MM.1S (cell line): ENCODE data around the gene NR0B1.

Experiments used
- DNase-seq: peaks from one replicate; pipeline ENCODE4 v3.0.0-alpha.2; 2015
- H2AFZ ChIP-seq: fragments of 300-600 bp; sonication (generic); 2 replicates; pipeline ENCODE4 v1.6.0; 2016; ENCODE audit warnings: antibody characterized with exemption, low read length
- H3F3A ChIP-seq: fragments of 300-600 bp; sonication (generic); 2 replicates; pipeline ENCODE4 v1.6.1; 2016; ENCODE audit warnings: mild to moderate bottlenecking, antibody characterized with exemption, low read length, moderate library complexity, mixed read lengths; ENCODE audit not compliant: insufficient read depth
- H3K27ac ChIP-seq: fragments of 300-600 bp; sonication (generic); 2 replicates; pipeline ENCODE4 v1.5.1; 2016; ENCODE audit warnings: mild to moderate bottlenecking, low read length
- H3K27me3 ChIP-seq: fragments of 300-600 bp; sonication (generic); replicated peaks from 2 replicates; pipeline ENCODE4 v1.6.0; 2016; ENCODE audit warnings: low read length; ENCODE audit not compliant: insufficient read depth
- H3K36me3 ChIP-seq: fragments of 300-600 bp; sonication (generic); replicated peaks from 2 replicates; pipeline ENCODE4 v1.6.1; 2016; ENCODE audit warnings: mild to moderate bottlenecking, low read length, mixed read lengths; ENCODE audit not compliant: insufficient read depth
- H3K4me1 ChIP-seq: fragments of 300-600 bp; sonication (generic); 2 replicates; pipeline ENCODE4 v1.6.1; 2016; ENCODE audit warnings: low read length, mixed read lengths
- H3K4me2 ChIP-seq: fragments of 300-600 bp; sonication (generic); 2 replicates; pipeline ENCODE4 v1.6.0; 2016; ENCODE audit warnings: low read depth, low read length
- H3K4me3 ChIP-seq: fragments of 300-600 bp; sonication (generic); 2 replicates; pipeline ENCODE4 v1.5.1; 2016; ENCODE audit warnings: low read length, mixed read lengths
- H3K79me2 ChIP-seq: fragments of 300-600 bp; sonication (generic); 2 replicates; pipeline ENCODE4 v1.6.1; 2016; ENCODE audit warnings: mixed run types, low read length, mixed read lengths
- H3K9ac ChIP-seq: fragments of 300-600 bp; sonication (generic); 2 replicates; pipeline ENCODE4 v1.6.1; 2016; ENCODE audit warnings: low read length, mixed read lengths
- H3K9me2 ChIP-seq: fragments of 300-600 bp; sonication (generic); replicated peaks from 2 replicates; pipeline ENCODE4 v1.6.1; 2016; ENCODE audit warnings: mild to moderate bottlenecking, low read length, mixed read lengths; ENCODE audit not compliant: insufficient read depth
- H3K9me3 ChIP-seq: fragments of 300-600 bp; sonication (generic); replicated peaks from 2 replicates; pipeline ENCODE4 v1.6.1; 2016; ENCODE audit warnings: mild to moderate bottlenecking, low read length, mixed read lengths; ENCODE audit not compliant: insufficient read depth
- H4K20me1 ChIP-seq: fragments of 300-600 bp; sonication (generic); 2 replicates; pipeline ENCODE4 v1.6.1; 2016; ENCODE audit warnings: mild to moderate bottlenecking, low read length, moderate library complexity, mixed read lengths; ENCODE audit not compliant: insufficient read depth
- EZH2 ChIP-seq: fragments of 300-600 bp; sonication (generic); optimal IDR thresholded peaks from 2 replicates; pipeline ENCODE3; 2017; ENCODE audit warnings: low read depth, mild to moderate bottlenecking, antibody characterized with exemption, low read length, mixed read lengths
- EZH2phosphoT487 ChIP-seq: fragments of 300-600 bp; sonication (generic); IDR thresholded peaks from 2 replicates; pipeline ENCODE4 v1.6.1; 2018; ENCODE audit warnings: antibody characterized with exemption, low read length
- TF ChIP-seq, protein P1 (sequence below): fragments of 300-600 bp; sonication (generic); IDR thresholded peaks from 2 replicates; pipeline ENCODE4 v1.5.1; 2016; ENCODE audit warnings: antibody characterized with exemption, low read length, mixed read lengths

NR0B1 gene

DNA sequence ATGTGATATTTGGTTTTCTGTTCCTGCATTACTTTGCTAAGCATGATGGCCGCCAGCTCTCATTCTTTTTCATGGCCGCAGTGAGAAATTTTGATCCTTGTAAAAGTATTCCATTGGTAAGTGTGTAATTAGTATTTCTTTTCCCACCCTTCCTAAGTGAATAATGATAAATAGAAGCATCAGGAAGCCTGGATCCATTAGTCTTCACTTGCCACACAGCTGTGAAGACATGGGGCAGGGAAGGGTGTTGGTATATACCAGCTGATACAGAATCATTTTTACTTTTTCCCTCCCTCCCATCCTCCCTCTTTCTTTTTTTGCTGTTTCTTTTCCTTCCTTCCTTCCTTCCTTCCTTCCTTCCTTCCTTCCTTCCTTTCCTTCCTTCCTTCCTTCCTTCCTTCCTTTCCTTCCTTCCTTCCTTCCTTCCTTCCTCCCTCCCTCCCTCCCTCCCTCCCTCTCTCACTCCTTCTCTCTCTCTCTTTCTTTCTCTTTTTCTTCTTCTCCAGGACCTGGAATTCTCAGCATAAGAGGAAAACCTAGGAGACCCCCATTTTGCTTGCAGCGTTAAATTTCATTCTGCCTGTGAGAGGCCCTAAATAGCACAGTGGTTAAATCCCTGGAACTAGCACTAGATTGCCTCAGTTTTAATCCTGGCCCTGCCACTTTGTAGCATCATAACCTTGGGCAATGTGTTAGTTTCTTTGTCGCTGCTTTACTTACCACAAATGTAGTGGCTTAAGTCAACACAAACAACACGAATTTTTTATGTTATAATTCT is 1.4 kb upstream of the NR0B1 start:
- no peaks in the 10 kb centered on the region for H3K9me3 ChIP-seq
- no peak overlapping the region for H3K4me3 ChIP-seq
- H3F3A ChIP-seq, result no peaks in the 10 kb centered on the region
- H3K9me2 ChIP-seq, result no peaks in the 10 kb centered on the region
- no peak overlapping the region for H2AFZ ChIP-seq
- DNase-seq, result no peak
- no peak overlapping the region for H3K9ac ChIP-seq
- H3K36me3 ChIP-seq, result no peaks in the 10 kb centered on the region
- no peak for TF ChIP-seq EZH2
- no peak for TF ChIP-seq EZH2phosphoT487
- TF ChIP-seq, protein P1, sequence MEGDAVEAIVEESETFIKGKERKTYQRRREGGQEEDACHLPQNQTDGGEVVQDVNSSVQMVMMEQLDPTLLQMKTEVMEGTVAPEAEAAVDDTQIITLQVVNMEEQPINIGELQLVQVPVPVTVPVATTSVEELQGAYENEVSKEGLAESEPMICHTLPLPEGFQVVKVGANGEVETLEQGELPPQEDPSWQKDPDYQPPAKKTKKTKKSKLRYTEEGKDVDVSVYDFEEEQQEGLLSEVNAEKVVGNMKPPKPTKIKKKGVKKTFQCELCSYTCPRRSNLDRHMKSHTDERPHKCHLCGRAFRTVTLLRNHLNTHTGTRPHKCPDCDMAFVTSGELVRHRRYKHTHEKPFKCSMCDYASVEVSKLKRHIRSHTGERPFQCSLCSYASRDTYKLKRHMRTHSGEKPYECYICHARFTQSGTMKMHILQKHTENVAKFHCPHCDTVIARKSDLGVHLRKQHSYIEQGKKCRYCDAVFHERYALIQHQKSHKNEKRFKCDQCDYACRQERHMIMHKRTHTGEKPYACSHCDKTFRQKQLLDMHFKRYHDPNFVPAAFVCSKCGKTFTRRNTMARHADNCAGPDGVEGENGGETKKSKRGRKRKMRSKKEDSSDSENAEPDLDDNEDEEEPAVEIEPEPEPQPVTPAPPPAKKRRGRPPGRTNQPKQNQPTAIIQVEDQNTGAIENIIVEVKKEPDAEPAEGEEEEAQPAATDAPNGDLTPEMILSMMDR, result no peak
- H4K20me1 ChIP-seq, result no peaks in the 10 kb centered on the region
- no peak overlapping the region for H3K27ac ChIP-seq
- no peaks in the 10 kb centered on the region for H3K79me2 ChIP-seq
- H3K27me3 ChIP-seq, result no peaks in the 10 kb centered on the region
- H3K4me2 ChIP-seq, result no peak overlapping the region
- H3K4me1 ChIP-seq, result no peaks in the 10 kb centered on the region

DNA sequence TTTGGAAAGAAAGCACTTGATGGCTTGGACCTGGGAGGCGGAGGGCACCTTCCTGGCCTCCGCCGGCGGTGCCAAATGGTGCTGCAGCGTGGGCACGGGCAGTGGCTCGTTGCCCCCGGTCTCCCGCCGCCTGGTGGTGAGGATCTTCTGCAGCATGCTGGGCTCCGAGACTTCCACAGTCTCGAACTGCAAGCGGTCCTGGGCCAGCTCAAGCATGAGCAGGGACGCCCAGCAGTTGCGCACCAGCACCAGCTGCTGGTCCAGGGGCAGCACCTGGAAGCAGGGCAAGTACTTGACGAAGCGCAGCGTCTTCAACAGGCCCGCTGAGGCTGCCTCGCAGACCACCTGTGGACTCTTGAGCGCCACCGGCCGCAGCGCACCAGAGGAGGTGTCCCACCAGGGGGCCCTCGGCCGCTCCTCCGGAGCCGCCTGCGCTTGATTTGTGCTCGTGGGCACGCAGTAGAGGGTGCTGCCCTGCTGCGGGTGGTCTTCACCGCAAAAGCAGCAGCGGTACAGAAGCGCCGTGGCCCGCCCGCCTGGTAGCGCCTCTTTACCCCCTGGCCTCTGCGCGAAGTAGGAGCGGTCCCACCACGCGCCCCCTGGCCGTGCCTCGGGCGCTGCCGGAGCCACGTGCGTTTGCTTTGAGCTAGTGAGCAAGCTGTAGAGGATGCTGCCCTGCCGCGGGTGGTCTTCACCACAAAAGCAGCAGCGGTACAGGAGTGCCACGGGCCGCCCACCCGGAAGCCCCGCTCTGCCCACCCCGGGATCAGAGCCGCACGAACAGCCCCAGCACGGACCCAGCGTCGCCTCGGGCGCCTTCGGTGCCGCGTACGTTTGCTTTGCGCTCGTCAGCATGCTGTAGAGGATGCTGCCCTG is 689 bp downstream of the NR0B1 start:
- Histone ChIP-seq H3K4me2 (no peak overlapping the region), H3K4me3 (no peak overlapping the region), H3K79me2 (no peaks in the 10 kb centered on the region), H3K9ac (no peak overlapping the region), H3K27ac (no peak overlapping the region), H2AFZ (no peak overlapping the region), H4K20me1 (no peaks in the 10 kb centered on the region), H3K27me3 (no peaks in the 10 kb centered on the region), H3K4me1 (no peaks in the 10 kb centered on the region), H3F3A (no peaks in the 10 kb centered on the region), H3K9me3 (no peaks in the 10 kb centered on the region), H3K36me3 (no peaks in the 10 kb centered on the region), H3K9me2 (no peaks in the 10 kb centered on the region)
- no peak for DNase-seq
- TF ChIP-seq EZH2phosphoT487, result no peak
- TF ChIP-seq EZH2, result no peak
- TF ChIP-seq, protein P1, result no peak

DNA sequence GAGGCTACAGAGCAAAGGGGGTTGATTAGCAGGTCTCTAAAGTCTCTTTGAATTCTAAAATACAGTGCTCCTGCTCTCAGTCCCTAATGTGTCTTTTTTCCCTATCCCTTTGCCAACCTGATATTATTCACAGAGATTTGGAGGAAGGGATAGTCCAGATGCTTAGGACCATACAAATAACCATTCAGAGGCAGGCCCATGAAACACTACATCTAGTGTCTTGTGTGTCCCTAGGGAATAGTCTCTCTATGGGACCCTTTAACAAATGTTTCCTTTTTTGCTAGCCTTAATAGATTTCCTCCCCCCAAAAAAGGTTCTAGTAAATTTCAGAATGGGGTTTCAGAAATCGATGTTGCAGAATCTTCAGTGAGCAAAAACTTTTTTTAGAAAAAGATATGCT is 1.7 kb downstream of the NR0B1 start:
- Histone ChIP-seq H3K4me2 (no peak overlapping the region), H3K9me3 (no peaks in the 10 kb centered on the region), H3K4me1 (no peaks in the 10 kb centered on the region), H3K4me3 (no peak overlapping the region), H4K20me1 (no peaks in the 10 kb centered on the region), H3K9me2 (no peaks in the 10 kb centered on the region), H3K27ac (no peak overlapping the region), H3K36me3 (no peaks in the 10 kb centered on the region), H2AFZ (no peak overlapping the region), H3K27me3 (no peaks in the 10 kb centered on the region), H3F3A (no peaks in the 10 kb centered on the region), H3K9ac (no peak overlapping the region), H3K79me2 (no peaks in the 10 kb centered on the region)
- no peak for DNase-seq
- TF ChIP-seq EZH2phosphoT487 (no peak), EZH2 (no peak)
- TF ChIP-seq, protein P1, result no peak
